Measurements from ENCODE around the gene F11R.
"Not testable (repeated sequence)": the region's sequence is repeated elsewhere in the genome, so short reads cannot be mapped to it uniquely, and the experiment has no call there.

The F11R gene

GRCh38 chr1:161032409-161032808, 11.5 kb upstream of the F11R start:
- in situ Hi-C loops (cut with MboI; ENCODE audit: low pct_unique_long_range_greater_than_20kb, low sequenced_read_pairs, unreplicated experiment), result no loop called here
- DNase-seq (ENCODE audit: low spot score), result no peak
- no peak for TF ChIP-seq CTCF (IDR thresholded peaks at IDR 0.05; ENCODE audit: extremely low read depth, insufficient read depth, missing control alignments)

GRCh38 chr1:161031874-161032273, 10.9 kb upstream of the F11R start:
- no peak for DNase-seq (ENCODE audit: low spot score)
- in situ Hi-C loops (cut with MboI; ENCODE audit: low pct_unique_long_range_greater_than_20kb, low sequenced_read_pairs, unreplicated experiment), result no loop called here
- TF ChIP-seq CTCF (IDR thresholded peaks at IDR 0.05; ENCODE audit: extremely low read depth, insufficient read depth, missing control alignments), result no peak

GRCh38 chr1:161029466-161029865, 8.5 kb upstream of the F11R start:
- in situ Hi-C loops (cut with MboI; ENCODE audit: low pct_unique_long_range_greater_than_20kb, low sequenced_read_pairs, unreplicated experiment); DNase-seq (ENCODE audit: low spot score): not testable (repeated sequence)

GRCh38 chr1:161026954-161027353, 6.0 kb upstream of the F11R start:
- in situ Hi-C loops (cut with MboI; ENCODE audit: low pct_unique_long_range_greater_than_20kb, low sequenced_read_pairs, unreplicated experiment); DNase-seq (ENCODE audit: low spot score): not testable (repeated sequence)

- in situ Hi-C loops (cut with MboI; ENCODE audit: low pct_unique_long_range_greater_than_20kb, low sequenced_read_pairs, unreplicated experiment); DNase-seq (ENCODE audit: low spot score): not testable (repeated sequence)
Measured at GRCh38 chr1:161022432-161022831, 1.5 kb upstream of the F11R start.

GRCh38 chr1:161021970-161022353, 1.0 kb upstream of the F11R start:
- DNase-seq (ENCODE audit: low spot score), result no peak
- in situ Hi-C loops (cut with MboI; ENCODE audit: low pct_unique_long_range_greater_than_20kb, low sequenced_read_pairs, unreplicated experiment), result no loop called here
- no peak for TF ChIP-seq CTCF (IDR thresholded peaks at IDR 0.05; ENCODE audit: extremely low read depth, insufficient read depth, missing control alignments)

- peak; percentile 94 for DNase-seq (ENCODE audit: low spot score)
- in situ Hi-C loops (cut with MboI; ENCODE audit: low pct_unique_long_range_greater_than_20kb, low sequenced_read_pairs, unreplicated experiment), result no loop called here
- no peak for TF ChIP-seq CTCF (IDR thresholded peaks at IDR 0.05; ENCODE audit: extremely low read depth, insufficient read depth, missing control alignments)
Measured at GRCh38 chr1:161021165-161021969, 415 bp upstream of the F11R start.

- in situ Hi-C loops (cut with MboI; ENCODE audit: low pct_unique_long_range_greater_than_20kb, low sequenced_read_pairs, unreplicated experiment), result no loop called here
- DNase-seq (ENCODE audit: low spot score), result no peak
Measured at GRCh38 chr1:161019751-161020495, 1.0 kb downstream of the F11R start.

GRCh38 chr1:161019111-161019660, 1.8 kb downstream of the F11R start:
- in situ Hi-C loops (cut with MboI; ENCODE audit: low pct_unique_long_range_greater_than_20kb, low sequenced_read_pairs, unreplicated experiment); DNase-seq (ENCODE audit: low spot score): not testable (repeated sequence)

More at GRCh38 chr1:161019751-161020495, 1.0 kb downstream of the F11R start:
- TF ChIP-seq CTCF (IDR thresholded peaks at IDR 0.05; ENCODE audit: extremely low read depth, insufficient read depth, missing control alignments), result no peak

Measured in GM13977 (cell line).